Endothelial cell of umbilical vein (primary cell): ENCODE measurements around the gene RPS6KA3.

ENCODE experiments used
- EZH2 ChIP-seq: IDR thresholded peaks from 2 replicates; pipeline ENCODE4 v1.6.1; 2012; ENCODE audit warnings: borderline replicate concordance, low read depth, mild to moderate bottlenecking, moderate library complexity, low read length, inconsistent platforms; ENCODE audit not compliant: severe bottlenecking
- FOS ChIP-seq: IDR thresholded peaks from 2 replicates; pipeline ENCODE4 v1.6.1; 2011; ENCODE audit warnings: mild to moderate bottlenecking, low read length, moderate library complexity, borderline replicate concordance; ENCODE audit not compliant: insufficient read depth
- MYC ChIP-seq: IDR thresholded peaks from one replicate; pipeline ENCODE4 v1.6.1; 2011; ENCODE audit warnings: mild to moderate bottlenecking, low read depth, low read length
- POLR2A ChIP-seq: IDR thresholded peaks from 2 replicates; pipeline ENCODE4 v1.6.1; 2012; ENCODE audit warnings: low read depth, mild to moderate bottlenecking, control low read depth, low read length
- POLR2AphosphoS5 ChIP-seq: IDR thresholded peaks from 2 replicates; pipeline ENCODE4 v1.6.1; 2012; ENCODE audit warnings: low read depth, mild to moderate bottlenecking, control low read depth, low read length, moderate library complexity; ENCODE audit not compliant: insufficient read depth
- TF ChIP-seq, protein P1 (sequence below), 2 donors: IDR thresholded peaks; 1 replicate in 1 of 2; 2 replicates in 1 of 2; pipeline ENCODE4 v1.5.1; 2011; ENCODE audit warnings: low read length in 2 of 2, mild to moderate bottlenecking in 2 of 2, moderate library complexity in 2 of 2, control low read depth in 1 of 2, inconsistent platforms in 1 of 2, low read depth in 1 of 2; ENCODE audit not compliant: insufficient read depth in 1 of 2; ENCODE audit errors: extremely low read depth in 1 of 2
- TF ChIP-seq, protein P2 (sequence below): IDR thresholded peaks from 2 replicates; pipeline ENCODE4 v1.6.1; 2011; ENCODE audit not compliant: insufficient read depth, insufficient read length

GRCh38 chrX:20285511-20285910, 18.8 kb upstream of the RPS6KA3 start:
- TF ChIP-seq MYC = no peak
- TF ChIP-seq, protein P1, sequence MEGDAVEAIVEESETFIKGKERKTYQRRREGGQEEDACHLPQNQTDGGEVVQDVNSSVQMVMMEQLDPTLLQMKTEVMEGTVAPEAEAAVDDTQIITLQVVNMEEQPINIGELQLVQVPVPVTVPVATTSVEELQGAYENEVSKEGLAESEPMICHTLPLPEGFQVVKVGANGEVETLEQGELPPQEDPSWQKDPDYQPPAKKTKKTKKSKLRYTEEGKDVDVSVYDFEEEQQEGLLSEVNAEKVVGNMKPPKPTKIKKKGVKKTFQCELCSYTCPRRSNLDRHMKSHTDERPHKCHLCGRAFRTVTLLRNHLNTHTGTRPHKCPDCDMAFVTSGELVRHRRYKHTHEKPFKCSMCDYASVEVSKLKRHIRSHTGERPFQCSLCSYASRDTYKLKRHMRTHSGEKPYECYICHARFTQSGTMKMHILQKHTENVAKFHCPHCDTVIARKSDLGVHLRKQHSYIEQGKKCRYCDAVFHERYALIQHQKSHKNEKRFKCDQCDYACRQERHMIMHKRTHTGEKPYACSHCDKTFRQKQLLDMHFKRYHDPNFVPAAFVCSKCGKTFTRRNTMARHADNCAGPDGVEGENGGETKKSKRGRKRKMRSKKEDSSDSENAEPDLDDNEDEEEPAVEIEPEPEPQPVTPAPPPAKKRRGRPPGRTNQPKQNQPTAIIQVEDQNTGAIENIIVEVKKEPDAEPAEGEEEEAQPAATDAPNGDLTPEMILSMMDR (IDR thresholded peaks at IDR 0.05; ENCODE audit: extremely low read depth in 1 of 2, insufficient read depth in 1 of 2, low read depth in 1 of 2, low read length in 2 of 2) = no peak
- TF ChIP-seq, protein P2, sequence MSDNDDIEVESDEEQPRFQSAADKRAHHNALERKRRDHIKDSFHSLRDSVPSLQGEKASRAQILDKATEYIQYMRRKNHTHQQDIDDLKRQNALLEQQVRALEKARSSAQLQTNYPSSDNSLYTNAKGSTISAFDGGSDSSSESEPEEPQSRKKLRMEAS = no peak
- TF ChIP-seq POLR2AphosphoS5 = no peak
- no peak for TF ChIP-seq POLR2A
- TF ChIP-seq FOS = no peak
- TF ChIP-seq EZH2 = no peak
